Muscle layer of duodenum (tissue), 2 donors: ENCODE results near the gene LEPR.
"Not testable (repeated sequence)": the region's sequence is repeated elsewhere in the genome, so short reads cannot be mapped to it uniquely, and the experiment has no call there.

ENCODE experiments used
- H3K27ac ChIP-seq: one replicate; pipeline ENCODE4 v1.7.0; 2013; ENCODE audit warnings: mild to moderate bottlenecking, low read length
- H3K27me3 ChIP-seq: one replicate; pipeline ENCODE4 v1.7.0; 2013; ENCODE audit warnings: low read depth, mild to moderate bottlenecking, control low read depth, low read length
- H3K36me3 ChIP-seq, 2 donors: one replicate each; pipeline ENCODE4 v1.7.0; 2013; ENCODE audit warnings: low read length in 2 of 2, control low read depth in 1 of 2, mild to moderate bottlenecking in 1 of 2; ENCODE audit not compliant: insufficient read depth in 2 of 2, control insufficient read depth in 1 of 2
- H3K4me1 ChIP-seq, 2 donors: one replicate each; pipeline ENCODE4 v1.7.0; 2013; ENCODE audit warnings: low read length in 2 of 2, mild to moderate bottlenecking in 2 of 2, control low read depth in 1 of 2, moderate library complexity in 1 of 2; ENCODE audit not compliant: insufficient read depth in 2 of 2, control insufficient read depth in 1 of 2
- H3K4me3 ChIP-seq, 2 donors: one replicate each; pipeline ENCODE4 v1.7.0; 2013; ENCODE audit warnings: low read length in 2 of 2, low read depth in 1 of 2, mild to moderate bottlenecking in 1 of 2
- H3K9me3 ChIP-seq, 2 donors: one replicate each; pipeline ENCODE4 v1.7.0; 2013; ENCODE audit warnings: low read length in 2 of 2, control low read depth in 1 of 2, mild to moderate bottlenecking in 1 of 2; ENCODE audit not compliant: control insufficient read depth in 1 of 2
- donor health status: healthy.

The LEPR gene

GRCh38 chr1:65420590-65421350, at the start of gene LEPR, which contains the start of gene LEPROT:
TSS of gene LEPR (plus strand) at chr1:65420668. CDS start at chr1:65565566, 144,898 bp downstream.
TSS of gene LEPROT (plus strand) at chr1:65420668. CDS start at chr1:65420725, 57 bp downstream.
- H3K27me3 ChIP-seq: no peaks in the 10 kb centered on the region
- H3K36me3 ChIP-seq: peaks cover 7 to 14% of the 10 kb centered on the region in 2 donors
- peaks cover 0 to 13% of the 10 kb centered on the region in 2 donors for H3K4me1 ChIP-seq
- H3K4me3 ChIP-seq: peak within 1 kb of the TSS; percentile 82 to 88
- H3K27ac ChIP-seq: peak within 1 kb of the TSS; percentile 95
- H3K9me3 ChIP-seq: no peaks in the 10 kb centered on the region

GRCh38 chr1:65371544-65371943, 48.9 kb upstream of the LEPR start:
- H3K4me3 ChIP-seq: no peak overlapping the region
- H3K27ac ChIP-seq: no peak overlapping the region
- no peaks in the 10 kb centered on the region for H3K36me3 ChIP-seq
- H3K4me1 ChIP-seq: no peaks in the 10 kb centered on the region
- H3K27me3 ChIP-seq: no peaks in the 10 kb centered on the region
- H3K9me3 ChIP-seq: no peaks in the 10 kb centered on the region

GRCh38 chr1:65372557-65372956, 47.9 kb upstream of the LEPR start:
- Histone ChIP-seq H3K4me1 (no peaks in the 10 kb centered on the region), H3K4me3 (no peak overlapping the region), H3K27ac (no peak overlapping the region), H3K9me3 (no peaks in the 10 kb centered on the region), H3K27me3 (no peaks in the 10 kb centered on the region), H3K36me3 (no peaks in the 10 kb centered on the region)

GRCh38 chr1:65377496-65378246, 42.8 kb upstream of the LEPR start:
- Histone ChIP-seq H3K27me3 (no peaks in the 10 kb centered on the region), H3K36me3 (no peaks in the 10 kb centered on the region), H3K4me1 (no peaks in the 10 kb centered on the region), H3K9me3 (no peaks in the 10 kb centered on the region), H3K27ac (no peak overlapping the region), H3K4me3 (no peak overlapping the region)

GRCh38 chr1:65378247-65378946, 42.1 kb upstream of the LEPR start:
- Histone ChIP-seq H3K36me3 (no peaks in the 10 kb centered on the region), H3K4me1 (no peaks in the 10 kb centered on the region), H3K27ac (no peak overlapping the region), H3K9me3 (no peaks in the 10 kb centered on the region), H3K4me3 (no peak overlapping the region), H3K27me3 (no peaks in the 10 kb centered on the region)

- H3K27me3 ChIP-seq, H3K27ac ChIP-seq: not testable (repeated sequence)
Observed at GRCh38 chr1:65384426-65384825, 36.0 kb upstream of the LEPR start.

GRCh38 chr1:65386439-65386838, 34.0 kb upstream of the LEPR start:
- no peaks in the 10 kb centered on the region for H3K27me3 ChIP-seq
- H3K36me3 ChIP-seq: no peaks in the 10 kb centered on the region
- no peaks in the 10 kb centered on the region for H3K9me3 ChIP-seq
- H3K27ac ChIP-seq: no peak overlapping the region
- no peak overlapping the region for H3K4me3 ChIP-seq
- H3K4me1 ChIP-seq: no peaks in the 10 kb centered on the region

More at GRCh38 chr1:65384426-65384825, 36.0 kb upstream of the LEPR start:
- not testable (repeated sequence) for H3K36me3 ChIP-seq, H3K4me3 ChIP-seq, H3K4me1 ChIP-seq, H3K9me3 ChIP-seq

GRCh38 chr1:65387821-65388220, 32.6 kb upstream of the LEPR start:
- Histone ChIP-seq H3K27ac (no peak overlapping the region), H3K4me3 (no peak overlapping the region), H3K9me3 (no peaks in the 10 kb centered on the region), H3K27me3 (no peaks in the 10 kb centered on the region), H3K4me1 (no peaks in the 10 kb centered on the region), H3K36me3 (no peaks in the 10 kb centered on the region)

- H3K36me3 ChIP-seq: no peaks in the 10 kb centered on the region
- H3K27me3 ChIP-seq: no peaks in the 10 kb centered on the region
- H3K9me3 ChIP-seq: no peaks in the 10 kb centered on the region
- H3K27ac ChIP-seq: no peak overlapping the region
- H3K4me3 ChIP-seq: no peak overlapping the region
- H3K4me1 ChIP-seq: no peaks in the 10 kb centered on the region
Observed at GRCh38 chr1:65388908-65389695, 31.4 kb upstream of the LEPR start.

- Histone ChIP-seq H3K4me3 (no peak overlapping the region), H3K27me3 (no peaks in the 10 kb centered on the region), H3K4me1 (no peaks in the 10 kb centered on the region), H3K36me3 (no peaks in the 10 kb centered on the region), H3K9me3 (no peaks in the 10 kb centered on the region), H3K27ac (no peak overlapping the region)
Observed at GRCh38 chr1:65392497-65392896, 28.0 kb upstream of the LEPR start.
